Measurements from ENCODE around the gene PIAS3. TPM values are rescaled to one million over a fixed set of nuclear protein-coding genes. Genes with fewer than 3 reads are reported as not detected.

PIAS3 gene
- total RNA-seq, 3 donors from 2014 or later (not counting 1 experiment from before 2014, with no cell fraction given) = 40.1 to 53.3 (median 51.0) TPM

GRCh38 chr1:145871994-145872924 is 13.4 kb upstream of the PIAS3 start:
- DNase-seq = peak; percentile 25 to 63
- no peak overlapping the region for H3K27ac ChIP-seq (ENCODE audit: low read length)
- peak; percentile 69 to 84 (median 81) for ATAC-seq

DNA sequence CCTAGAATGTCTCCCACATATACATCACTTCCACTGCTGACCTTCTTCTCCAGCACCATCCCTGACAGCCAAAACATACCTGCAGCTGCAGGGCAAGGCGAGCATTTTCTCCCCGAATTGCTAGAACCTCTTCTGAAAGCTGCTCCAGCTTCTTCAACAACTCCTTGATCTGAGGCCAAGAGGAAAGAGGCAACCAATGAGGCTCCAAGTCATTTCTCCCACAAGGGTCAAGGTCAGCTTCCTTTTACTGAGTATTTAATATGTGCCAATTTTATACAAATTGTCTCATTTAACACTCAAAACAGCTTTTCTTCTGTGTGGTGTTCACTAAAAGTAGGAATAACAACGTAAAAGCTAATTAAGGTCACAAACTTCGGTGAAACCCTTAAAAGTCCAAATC is 9.4 kb upstream of the PIAS3 start:
- Mint-ChIP-seq H3K36me3 (no peaks in the 10 kb centered on the region), H3K4me3 (no peak overlapping the region), H3K9me3 (no peaks in the 10 kb centered on the region), H3K4me1 (peaks cover 13 to 18% of the 10 kb centered on the region in 2 donors), H3K27me3 (ENCODE audit: low read depth in 2 of 2) (peaks cover 6 to 24% of the 10 kb centered on the region in 2 donors), H3K27ac (no peak overlapping the region)
- intact Hi-C loops (cut with micrococcal nuclease) = no loop called here
- Histone ChIP-seq H3K4me1 (ENCODE audit: control insufficient read depth, insufficient read depth, low read length) (peaks cover 15% of the 10 kb centered on the region), H3K27ac (ENCODE audit: low read length) (no peak overlapping the region), H3K4me3 (ENCODE audit: low read length) (no peak overlapping the region), H3K36me3 (ENCODE audit: control insufficient read depth, insufficient read depth, low read length) (no peaks in the 10 kb centered on the region), H3K27me3 (ENCODE audit: control insufficient read depth, insufficient read depth, low read length) (no peaks in the 10 kb centered on the region), H3K9me3 (ENCODE audit: control insufficient read depth, insufficient read depth, low read length) (no peaks in the 10 kb centered on the region)
- TF ChIP-seq, protein P1, sequence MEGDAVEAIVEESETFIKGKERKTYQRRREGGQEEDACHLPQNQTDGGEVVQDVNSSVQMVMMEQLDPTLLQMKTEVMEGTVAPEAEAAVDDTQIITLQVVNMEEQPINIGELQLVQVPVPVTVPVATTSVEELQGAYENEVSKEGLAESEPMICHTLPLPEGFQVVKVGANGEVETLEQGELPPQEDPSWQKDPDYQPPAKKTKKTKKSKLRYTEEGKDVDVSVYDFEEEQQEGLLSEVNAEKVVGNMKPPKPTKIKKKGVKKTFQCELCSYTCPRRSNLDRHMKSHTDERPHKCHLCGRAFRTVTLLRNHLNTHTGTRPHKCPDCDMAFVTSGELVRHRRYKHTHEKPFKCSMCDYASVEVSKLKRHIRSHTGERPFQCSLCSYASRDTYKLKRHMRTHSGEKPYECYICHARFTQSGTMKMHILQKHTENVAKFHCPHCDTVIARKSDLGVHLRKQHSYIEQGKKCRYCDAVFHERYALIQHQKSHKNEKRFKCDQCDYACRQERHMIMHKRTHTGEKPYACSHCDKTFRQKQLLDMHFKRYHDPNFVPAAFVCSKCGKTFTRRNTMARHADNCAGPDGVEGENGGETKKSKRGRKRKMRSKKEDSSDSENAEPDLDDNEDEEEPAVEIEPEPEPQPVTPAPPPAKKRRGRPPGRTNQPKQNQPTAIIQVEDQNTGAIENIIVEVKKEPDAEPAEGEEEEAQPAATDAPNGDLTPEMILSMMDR (IDR thresholded peaks at IDR 0.05) = no peak
- WGBS (ENCODE audit: insufficient coverage) = 96% methylated on average over 4 of the region's 4 CpGs
- ATAC-seq (no peak), DNase-seq (no peak)

More at GRCh38 chr1:145871994-145872924, 13.4 kb upstream of the PIAS3 start:
- TF ChIP-seq, protein P1 (IDR thresholded peaks at IDR 0.05) = no peak
- Histone ChIP-seq H3K27me3 (ENCODE audit: control insufficient read depth, insufficient read depth, low read length) (peaks cover 3% of the 10 kb centered on the region), H3K36me3 (ENCODE audit: control insufficient read depth, insufficient read depth, low read length) (no peaks in the 10 kb centered on the region), H3K9me3 (ENCODE audit: control insufficient read depth, insufficient read depth, low read length) (no peaks in the 10 kb centered on the region), H3K4me1 (ENCODE audit: control insufficient read depth, insufficient read depth, low read length) (peaks cover 15% of the 10 kb centered on the region), H3K4me3 (ENCODE audit: low read length) (peak overlapping the region; percentile 15)
- Mint-ChIP-seq H3K4me3 (peak overlapping the region; percentile 84), H3K36me3 (no peaks in the 10 kb centered on the region), H3K9me3 (no peaks in the 10 kb centered on the region), H3K27ac (peak overlapping the region; percentile 69 to 86), H3K27me3 (ENCODE audit: low read depth in 2 of 2) (peaks cover 17 to 24% of the 10 kb centered on the region in 2 donors), H3K4me1 (peaks cover 13 to 18% of the 10 kb centered on the region in 2 donors)
- WGBS (ENCODE audit: insufficient coverage) = 30% methylated on average over 47 of the region's 47 CpGs
- intact Hi-C loops (cut with micrococcal nuclease) = no loop called here

DNA sequence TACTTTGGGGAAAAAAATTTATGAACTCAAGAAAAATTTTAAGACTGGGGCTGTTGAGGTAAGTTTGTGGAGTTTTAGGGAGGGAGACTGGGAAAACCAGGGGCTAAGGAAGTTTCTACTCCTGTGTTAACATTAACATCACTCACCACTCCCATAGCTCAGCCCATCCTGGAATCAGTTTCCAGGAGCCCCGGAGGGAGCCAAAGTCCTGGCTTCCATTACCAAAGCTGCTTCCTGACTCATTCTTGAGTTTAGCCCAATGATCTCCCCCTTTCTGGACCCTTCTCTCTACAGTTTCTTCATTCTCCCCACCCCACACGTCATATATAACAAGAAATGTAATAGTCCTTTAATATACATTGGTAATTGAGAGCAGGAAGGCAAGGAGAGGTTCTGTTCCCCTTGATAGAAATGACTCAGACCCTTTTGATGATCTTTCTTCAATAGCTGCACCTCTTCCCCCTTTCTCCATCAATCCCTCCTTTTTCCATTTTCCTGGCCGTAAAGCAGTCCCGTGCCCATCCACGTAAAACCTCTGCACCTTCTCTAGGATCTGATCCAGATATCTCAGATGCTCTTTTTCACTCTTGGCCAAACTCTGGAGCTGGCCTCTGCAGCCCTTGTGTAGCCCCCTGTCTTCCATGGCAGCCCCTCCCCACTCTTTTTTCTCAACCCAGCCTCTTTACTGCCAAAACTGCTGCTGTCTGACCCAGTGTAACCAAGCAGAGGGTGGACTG is 4.6 kb upstream of the PIAS3 start:
- ATAC-seq (no peak), DNase-seq (no peak)
- H3K27ac Mint-ChIP-seq = no peak overlapping the region
- Histone ChIP-seq H3K4me1 (ENCODE audit: control insufficient read depth, insufficient read depth, low read length) (peaks cover 5% of the 10 kb centered on the region), H3K27me3 (ENCODE audit: control insufficient read depth, insufficient read depth, low read length) (no peaks in the 10 kb centered on the region), H3K27ac (ENCODE audit: low read length) (no peak overlapping the region), H3K4me3 (ENCODE audit: low read length) (no peak overlapping the region), H3K9me3 (ENCODE audit: control insufficient read depth, insufficient read depth, low read length) (no peaks in the 10 kb centered on the region), H3K36me3 (ENCODE audit: control insufficient read depth, insufficient read depth, low read length) (no peaks in the 10 kb centered on the region)
- H3K4me3 Mint-ChIP-seq = no peak overlapping the region
- H3K9me3 Mint-ChIP-seq = no peaks in the 10 kb centered on the region
- H3K27me3 Mint-ChIP-seq (ENCODE audit: low read depth in 2 of 2) = peaks cover 0 to 11% of the 10 kb centered on the region in 2 donors
- H3K36me3 Mint-ChIP-seq = no peaks in the 10 kb centered on the region
- peaks cover under 1 to 14% of the 10 kb centered on the region in 2 donors for H3K4me1 Mint-ChIP-seq
- 96% methylated on average over 4 of the region's 5 CpGs for WGBS (ENCODE audit: insufficient coverage)
- intact Hi-C loops (cut with micrococcal nuclease) = no loop called here
- TF ChIP-seq, protein P1 (IDR thresholded peaks at IDR 0.05) = no peak
